Astrocyte (in vitro differentiated cells and primary cell): ENCODE measurements around the gene CTNNA3.

Experiments
- CTCF ChIP-seq: IDR thresholded peaks from 2 replicates; pipeline ENCODE4 v1.5.1; 2011; ENCODE audit warnings: low read depth, mild to moderate bottlenecking, inconsistent platforms, low read length, moderate library complexity; ENCODE audit not compliant: insufficient read depth
- EZH2 ChIP-seq: IDR thresholded peaks from 2 replicates; pipeline ENCODE4 v1.6.1; 2012; ENCODE audit warnings: mild to moderate bottlenecking, low read length, inconsistent platforms; ENCODE audit not compliant: insufficient read depth

- TF ChIP-seq CTCF (no peak), EZH2 (no peak)
Observed at GRCh38 chr10:66071907-66072306, 1624.1 kb downstream of the CTNNA3 start.
